NCI-H446 treated with DMSO at 0.1 percent for 48 hours (cell line): ENCODE results near the gene IRAK1BP1.
"Not testable (repeated sequence)": the region's sequence is repeated elsewhere in the genome, so short reads cannot be mapped to it uniquely, and the experiment has no call there.

Experiments used
- DNase-seq: peaks from one replicate; lab custom pipeline; 2025; lab: John Stamatoyannopoulos, UW

The IRAK1BP1 gene

GRCh38 chr6:78889901-78890300 lies 22.6 kb downstream of the IRAK1BP1 start:
- not testable (repeated sequence) for DNase-seq

DNA sequence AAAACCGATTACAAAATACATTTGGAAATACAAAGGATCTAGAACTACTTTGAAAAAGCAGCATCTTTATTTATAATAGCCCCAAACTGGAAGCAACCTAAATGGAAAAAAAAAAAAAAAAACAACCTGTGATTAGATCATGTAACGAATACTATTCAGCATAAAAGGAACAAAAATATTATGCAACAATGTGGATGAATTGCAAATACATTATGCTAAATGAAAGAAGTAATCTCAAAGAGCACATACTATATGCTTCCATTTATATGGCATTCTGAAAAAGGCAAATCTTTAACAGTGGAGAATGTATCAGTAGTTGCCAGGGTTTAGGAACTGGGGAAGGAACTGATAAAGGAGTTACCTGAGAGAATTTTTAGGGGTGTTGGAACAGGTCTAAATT lies 28.9 kb downstream of the IRAK1BP1 start:
- no peak for DNase-seq

GRCh38 chr6:78908621-78909020 lies 41.3 kb downstream of the IRAK1BP1 start:
- DNase-seq: no peak

DNA sequence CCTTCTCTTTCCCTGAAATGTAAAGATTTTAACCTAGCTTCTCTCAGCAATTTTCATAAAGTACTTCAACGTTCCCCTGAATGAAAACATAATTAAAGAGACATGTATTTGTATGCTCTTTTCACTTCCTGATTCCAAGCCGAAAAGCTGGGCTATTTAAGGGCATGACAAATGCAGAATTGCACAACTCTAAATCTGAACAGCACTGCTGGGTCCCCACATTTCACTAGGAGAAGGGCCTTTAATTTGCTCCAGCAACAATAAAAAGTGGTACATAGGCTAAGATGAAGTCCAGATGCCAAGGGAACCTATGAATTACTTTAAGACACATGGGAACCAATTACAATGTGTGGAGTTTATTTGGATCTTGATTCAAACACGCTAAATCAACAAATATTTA lies 42.0 kb downstream of the IRAK1BP1 start:
- DNase-seq: no peak

- no peak for DNase-seq
Measured at GRCh38 chr6:78910010-78910409, 42.7 kb downstream of the IRAK1BP1 start.

GRCh38 chr6:78910591-78911171 lies 43.3 kb downstream of the IRAK1BP1 start:
- no peak for DNase-seq

DNA sequence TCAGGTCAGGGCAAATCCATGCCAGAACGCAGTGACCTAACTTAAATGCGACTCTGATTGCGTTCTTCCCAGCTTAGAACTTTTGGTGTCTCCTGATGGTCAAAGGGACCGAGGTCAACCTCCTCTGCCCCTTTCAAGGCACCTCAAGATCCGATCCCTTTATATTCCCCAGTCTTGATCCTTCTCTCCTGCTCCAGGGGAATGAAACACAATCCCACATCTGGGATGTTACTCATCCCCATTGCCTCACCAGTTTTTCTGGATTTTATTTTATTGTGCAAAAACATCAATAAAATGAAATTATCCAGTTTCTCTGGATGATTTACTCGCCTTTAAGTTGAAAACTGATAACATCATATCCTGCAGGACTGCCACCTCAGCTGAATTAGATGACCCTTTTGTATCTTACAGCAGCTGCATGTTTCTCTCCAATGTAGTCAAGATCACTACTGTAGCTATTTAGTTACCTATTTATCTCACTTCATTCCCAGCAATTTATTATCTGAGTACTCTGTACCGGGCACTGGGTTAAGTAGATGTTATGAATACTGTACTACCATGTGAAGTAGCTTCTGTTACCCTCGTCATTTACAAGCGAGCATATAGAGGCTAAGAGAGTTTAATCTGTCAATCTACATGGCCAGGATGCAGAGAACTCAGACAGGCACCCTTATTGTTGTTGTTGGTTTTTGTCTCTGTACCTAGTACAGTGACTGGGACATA lies 44.0 kb downstream of the IRAK1BP1 start:
- DNase-seq: no peak

- DNase-seq: no peak
Measured at GRCh38 chr6:78916411-78916810, 49.1 kb downstream of the IRAK1BP1 start.

GRCh38 chr6:78917788-78918187 lies 50.4 kb downstream of the IRAK1BP1 start:
- DNase-seq: no peak

DNA sequence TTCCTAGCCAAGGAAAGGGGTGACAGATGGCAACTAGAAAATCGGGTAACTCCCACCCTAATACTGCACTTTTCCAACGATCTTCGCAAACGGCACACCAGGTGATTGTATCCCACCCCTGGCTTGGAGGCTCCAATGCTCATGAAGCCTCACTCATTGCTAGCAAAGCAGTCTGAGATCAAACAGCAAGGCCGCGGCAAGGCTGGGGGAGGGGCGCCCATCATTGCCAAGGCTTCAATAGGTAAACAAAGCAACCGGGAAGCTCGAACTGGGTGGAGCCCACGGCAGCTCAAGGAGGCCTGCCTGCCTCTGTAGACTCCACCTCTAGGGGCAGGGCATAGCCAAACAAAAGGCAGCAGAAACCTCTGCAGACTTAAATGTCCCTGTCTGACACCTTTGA lies 53.8 kb downstream of the IRAK1BP1 start:
- DNase-seq: not testable (repeated sequence)

GRCh38 chr6:78925317-78925716 lies 58.0 kb downstream of the IRAK1BP1 start:
- no peak for DNase-seq

GRCh38 chr6:78935553-78935952 lies 68.2 kb downstream of the IRAK1BP1 start:
- no peak for DNase-seq

DNA sequence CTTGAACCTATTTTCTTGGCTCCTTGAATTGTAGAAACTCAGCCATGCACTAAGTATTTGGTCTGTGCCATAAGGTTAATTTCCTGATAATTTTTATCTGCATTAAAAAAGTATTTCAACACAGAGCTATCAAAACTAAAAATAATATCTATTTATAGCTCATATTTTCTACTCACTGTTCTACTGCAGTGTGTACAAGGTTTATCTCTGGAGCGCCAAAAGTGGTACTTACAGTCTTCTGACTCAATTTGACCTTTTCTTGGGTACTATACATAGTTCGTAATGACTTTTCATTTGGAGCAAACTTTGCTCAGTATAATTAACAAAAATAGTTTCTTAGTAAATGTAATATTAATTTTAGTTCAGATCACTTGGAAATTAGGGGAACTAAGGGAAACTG lies 69.2 kb downstream of the IRAK1BP1 start:
- DNase-seq: no peak

GRCh38 chr6:78942446-78942845 lies 75.1 kb downstream of the IRAK1BP1 start:
- DNase-seq: no peak

DNA sequence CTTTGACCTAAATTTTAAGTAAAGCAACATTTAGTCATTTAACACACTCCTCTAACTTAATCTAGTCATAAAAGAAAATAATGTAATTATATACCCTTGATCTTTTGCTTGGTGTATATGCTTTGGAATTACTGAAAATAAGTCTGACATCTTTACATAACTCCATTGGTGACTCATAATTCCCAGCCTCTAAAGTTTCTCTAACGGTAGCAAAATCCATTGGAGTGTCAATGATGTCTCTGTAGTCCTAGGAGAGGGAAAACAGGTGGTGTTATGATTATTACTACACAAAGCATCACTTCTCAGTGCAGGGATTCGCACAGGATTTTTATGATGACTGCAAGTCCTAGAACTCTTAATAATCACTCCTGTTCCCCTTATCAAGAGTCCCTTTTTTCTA lies 80.2 kb downstream of the IRAK1BP1 start:
- no peak for DNase-seq

- no peak for DNase-seq
Measured at GRCh38 chr6:78947962-78948361, 80.6 kb downstream of the IRAK1BP1 start.

DNA sequence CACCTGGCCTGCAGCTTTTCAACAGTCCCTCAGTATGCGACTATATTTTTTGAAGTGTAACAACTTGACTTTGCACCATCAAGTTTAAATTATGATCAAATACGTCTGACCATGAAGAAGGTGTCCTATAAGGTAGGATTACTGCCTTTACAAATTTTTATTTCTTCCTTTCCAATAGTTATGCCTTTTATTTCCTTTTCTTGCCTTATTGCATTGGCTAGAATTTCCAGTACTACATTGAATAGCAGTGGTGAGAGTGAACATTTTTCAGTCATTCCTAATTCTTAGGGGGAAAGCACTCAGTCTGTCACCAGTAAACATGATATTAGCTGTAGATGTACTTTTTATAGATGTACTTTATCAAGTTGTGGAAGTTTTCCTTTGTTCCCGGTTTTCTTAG lies 81.4 kb downstream of the IRAK1BP1 start:
- no peak for DNase-seq

GRCh38 chr6:78952362-78952761 lies 85.0 kb downstream of the IRAK1BP1 start:
- no peak for DNase-seq
